SK-N-SH (cell line): ENCODE measurements around the gene IZUMO4. TPM values are rescaled to one million over a fixed set of nuclear protein-coding genes. Genes with fewer than 3 reads are reported as not detected.

Experiments used
- CTCF ChIA-PET: fragments of 300-600, 350-600 bp; formaldehyde crosslinking; extraction: SDS; loops from one replicate; lab custom pipeline; 2021; lab: Yijun Ruan, JAX
- POLR2A ChIA-PET: fragments of 350-600 bp; sonication (Branson Sonifier 250); formaldehyde crosslinking; extraction: SDS; loops from one replicate; lab custom pipeline; 2020; ENCODE audit warnings: antibody characterized with exemption, inconsistent platforms; lab: Yijun Ruan, JAX
- DNase-seq: peaks from one replicate; pipeline ENCODE4 v3.0.0; 2012
- H2AFZ ChIP-seq: fragments of 200-600 bp; sonication (generic); 2 replicates; pipeline ENCODE4 v1.8.1; 2016; ENCODE audit warnings: antibody characterized with exemption, mild to moderate bottlenecking, low read depth
- H3F3A ChIP-seq: fragments of 200-600 bp; sonication (generic); replicated peaks from 2 replicates; pipeline ENCODE3; 2016; ENCODE audit warnings: antibody characterized with exemption, mild to moderate bottlenecking; ENCODE audit not compliant: insufficient read depth
- H3K27ac ChIP-seq, 2 experiments: fragments of 200-500 bp in 1 of 2; fragments of 200-600 bp in 1 of 2; sonication (Bioruptor generic) in 1 of 2; sonication (generic), shearing (Covaris generic) in 1 of 2; 2 replicates each; pipeline versions ENCODE4 v1.5.1 to v1.6.1; 2014 to 2016; ENCODE audit warnings: low read depth in 2 of 2, inconsistent platforms in 1 of 2, low read length in 1 of 2, mild to moderate bottlenecking in 1 of 2, mixed read lengths in 1 of 2
- H3K27me3 ChIP-seq: fragments of 200-600 bp; sonication (generic), shearing (Covaris generic); 2 replicates; pipeline ENCODE4 v1.6.1; 2016; ENCODE audit warnings: mixed run types; ENCODE audit not compliant: insufficient read depth
- H3K36me3 ChIP-seq, 2 experiments: fragments of 200-500 bp in 1 of 2; fragments of 200-600 bp in 1 of 2; sonication (Bioruptor generic) in 1 of 2; sonication (generic) in 1 of 2; replicated peaks in 1 of 2; 2 replicates each; pipeline versions ENCODE3 to v1.5.1; 2014 to 2016; ENCODE audit warnings: low read length in 1 of 2, mild to moderate bottlenecking in 1 of 2; ENCODE audit not compliant: insufficient read depth in 2 of 2, control insufficient read depth in 1 of 2
- H3K4me1 ChIP-seq, 2 experiments: fragments of 200-500 bp in 1 of 2; fragments of 200-600 bp in 1 of 2; sonication (Bioruptor generic) in 1 of 2; sonication (generic), shearing (Covaris generic) in 1 of 2; 2 replicates each; pipeline versions ENCODE4 v1.5.1 to v1.6.1; 2014 to 2016; ENCODE audit warnings: low read depth in 1 of 2, low read length in 1 of 2, mixed run types in 1 of 2; ENCODE audit not compliant: insufficient read depth in 2 of 2, control insufficient read depth in 1 of 2
- H3K4me2 ChIP-seq: fragments of 200-600 bp; sonication (generic), shearing (Covaris generic); 2 replicates; pipeline ENCODE4 v1.6.1; 2017; ENCODE audit warnings: mixed run types
- H3K4me3 ChIP-seq, 2 experiments: fragments of 200-500 bp in 1 of 2; fragments of 200-600 bp in 1 of 2; sonication (Bioruptor generic) in 1 of 2; sonication (generic), shearing (Covaris generic) in 1 of 2; 2 replicates each; pipeline versions ENCODE4 v1.5.1 to v1.8.1; 2014 to 2016; ENCODE audit warnings: low read depth in 2 of 2, inconsistent platforms in 1 of 2, low read length in 1 of 2, mild to moderate bottlenecking in 1 of 2, mixed read lengths in 1 of 2, moderate library complexity in 1 of 2
- H3K79me2 ChIP-seq: fragments of 200-600 bp; sonication (generic); 2 replicates; pipeline ENCODE4 v1.8.1; 2017; ENCODE audit warnings: mild to moderate bottlenecking; ENCODE audit not compliant: insufficient read depth
- H3K9ac ChIP-seq: fragments of 200-600 bp; sonication (generic); 2 replicates; pipeline ENCODE4 v1.6.1; 2017; ENCODE audit warnings: mixed run types
- H3K9me2 ChIP-seq: fragments of 200-600 bp; sonication (generic); 2 replicates; pipeline ENCODE4 v1.6.1; 2017; ENCODE audit warnings: mixed run types
- H3K9me3 ChIP-seq: fragments of 200-600 bp; sonication (generic); 2 replicates; pipeline ENCODE4 v1.6.1; 2017; ENCODE audit warnings: mixed run types, mild to moderate bottlenecking, moderate library complexity
- H4K20me1 ChIP-seq: fragments of 200-600 bp; sonication (generic); 2 replicates; pipeline ENCODE4 v1.6.1; 2017; ENCODE audit warnings: mild to moderate bottlenecking, mixed run types; ENCODE audit not compliant: insufficient read depth
- CHD2 ChIP-seq: fragments of 150-350 bp; IDR thresholded peaks from 2 replicates; pipeline ENCODE4 v1.6.1; 2018; ENCODE audit warnings: low read length; ENCODE audit not compliant: partially characterized antibody
- EP300 ChIP-seq, 2 experiments: IDR thresholded peaks; 2 replicates each; pipeline versions ENCODE4 v1.4.0 to v1.6.1; 2012; ENCODE audit warnings: borderline replicate concordance in 1 of 2, low read depth in 1 of 2, low read length in 1 of 2
- EZH2phosphoT487 ChIP-seq: fragments of 200-600 bp; sonication (generic); IDR thresholded peaks from 2 replicates; pipeline ENCODE4 v1.6.1; 2017; ENCODE audit warnings: low read depth, mixed run types, mild to moderate bottlenecking, antibody characterized with exemption, moderate library complexity, borderline replicate concordance
- GABPA ChIP-seq: IDR thresholded peaks from 2 replicates; pipeline ENCODE4 v1.4.0; 2012; ENCODE audit warnings: low read depth, mild to moderate bottlenecking
- GATA2 ChIP-seq: sonication (generic); formaldehyde crosslinking; IDR thresholded peaks from 2 replicates; pipeline ENCODE4 v1.5.0; 2020; ENCODE audit warnings: mild to moderate bottlenecking, missing genetic modification reagents
- JUND ChIP-seq: IDR thresholded peaks from 2 replicates; pipeline ENCODE4 v1.4.0; 2012
- MXI1 ChIP-seq: IDR thresholded peaks from 2 replicates; pipeline ENCODE4 v1.6.1; 2012; ENCODE audit warnings: mild to moderate bottlenecking, low read depth, low read length, improper control_type of control experiment
- POLR2AphosphoS5 ChIP-seq: IDR thresholded peaks from 2 replicates; pipeline ENCODE4 v1.6.1; 2012; ENCODE audit warnings: low read depth, low read length
- RFX5 ChIP-seq: IDR thresholded peaks from 2 replicates; pipeline ENCODE4 v1.6.1; 2012; ENCODE audit warnings: mild to moderate bottlenecking, improper control_type of control experiment, low read length
- RXRA ChIP-seq: IDR thresholded peaks from 2 replicates; pipeline ENCODE4 v1.4.0; 2012; ENCODE audit warnings: low read depth, mild to moderate bottlenecking, borderline replicate concordance
- SIN3A ChIP-seq: IDR thresholded peaks from 2 replicates; pipeline ENCODE4 v1.6.1; 2012; ENCODE audit warnings: low read depth, mild to moderate bottlenecking, low read length, moderate library complexity, borderline replicate concordance
- TAF1 ChIP-seq: IDR thresholded peaks from 2 replicates; pipeline ENCODE4 v1.6.1; 2012; ENCODE audit warnings: low read depth, mild to moderate bottlenecking, low read length, moderate library complexity, borderline replicate concordance
- YY1 ChIP-seq: IDR thresholded peaks from 2 replicates; pipeline ENCODE4 v1.4.0; 2012; ENCODE audit warnings: low read depth, mild to moderate bottlenecking
- whole genome bisulfite sequencing: methylation state at CpG from one replicate; pipeline ENCODE4 v1.1.6; 2017; ENCODE audit warnings: low lambda C conversion rate; 5-methylcytosine and 5-hydroxymethylcytosine counted together
- polyA plus RNA-seq, 3 experiments: library from polyadenylated mRNA; depleted of rRNA; stranded (reverse); fragments of >200 nt; gene quantifications; 2 replicates each; pipeline ENCODE4 v1.2.3, GENCODE V29; 2012
- TF ChIP-seq, protein P1 (sequence below): fragments of 150-350 bp; IDR thresholded peaks from 2 replicates; pipeline ENCODE4 v1.6.1; 2017; ENCODE audit warnings: antibody characterized with exemption, low read length, low read depth, borderline replicate concordance
- TF ChIP-seq, protein P2 (sequence below): IDR thresholded peaks from 2 replicates; pipeline ENCODE4; 2012
- TF ChIP-seq, protein P3 (sequence below): IDR thresholded peaks from 2 replicates; pipeline ENCODE4 v1.4.0; 2012; ENCODE audit warnings: low read depth, borderline replicate concordance
- TF ChIP-seq, protein P4 (sequence below): IDR thresholded peaks from 2 replicates; pipeline ENCODE4 v1.6.1; 2012; ENCODE audit warnings: mild to moderate bottlenecking, low read depth, low read length, moderate library complexity
- TF ChIP-seq, protein P5 (sequence below): IDR thresholded peaks from 2 replicates; pipeline ENCODE4 v1.4.0; 2012; ENCODE audit warnings: low read depth, borderline replicate concordance
- TF ChIP-seq, protein P6 (sequence below): IDR thresholded peaks from 2 replicates; pipeline ENCODE4 v1.4.0; 2012; ENCODE audit warnings: low read depth

The IZUMO4 gene
- polyA plus RNA-seq, 1 of the 3 experiments (the other 2 are of a cell fraction), result 4.6 TPM

DNA sequence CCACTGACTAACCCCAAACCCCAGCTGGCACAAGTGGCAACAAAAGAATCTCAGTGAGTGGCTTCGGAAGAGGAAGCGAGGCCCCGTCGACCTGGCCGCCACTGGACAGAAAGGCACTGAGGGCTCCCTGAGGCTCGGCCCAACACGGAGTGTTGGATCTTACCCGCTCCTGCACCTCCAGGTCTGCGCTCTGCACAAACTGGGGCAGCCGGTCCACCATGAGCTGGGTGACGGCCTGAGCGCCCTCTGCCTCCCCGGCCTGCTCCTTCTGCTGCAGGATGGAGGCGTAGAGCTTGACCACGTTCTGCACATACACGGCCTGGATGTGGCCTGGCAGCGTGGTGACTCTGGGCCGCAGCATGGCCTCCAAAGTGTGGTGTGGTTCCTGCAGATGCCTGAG is 21.7 kb downstream of the IZUMO4 start:
- no peaks in the 10 kb centered on the region for H3K9me3 ChIP-seq
- no peaks in the 10 kb centered on the region for H3K27me3 ChIP-seq
- H3K4me1 ChIP-seq, result no peaks in the 10 kb centered on the region
- no peak overlapping the region for H3K4me3 ChIP-seq
- peaks cover 15 to 93% of the 10 kb centered on the region in 2 experiments for H3K36me3 ChIP-seq
- no peak for DNase-seq
- H3K27ac ChIP-seq, result no peak overlapping the region
- WGBS, result 100% methylated on average over 2 of the region's 18 CpGs
- TF ChIP-seq POLR2AphosphoS5 (no peak), TAF1 (no peak), JUND (no peak), EP300 (IDR thresholded peaks at IDR 0.05; ENCODE audit: borderline replicate concordance in 1 of 2, low read depth in 1 of 2, low read length in 1 of 2) (no peak), GABPA (no peak), GATA2 (CRISPR knock-in tag) (no peak), SIN3A (no peak), MXI1 (no peak), EZH2phosphoT487 (no peak), CHD2 (no peak), YY1 (no peak), RXRA (no peak), RFX5 (no peak)
- TF ChIP-seq, protein P1, sequence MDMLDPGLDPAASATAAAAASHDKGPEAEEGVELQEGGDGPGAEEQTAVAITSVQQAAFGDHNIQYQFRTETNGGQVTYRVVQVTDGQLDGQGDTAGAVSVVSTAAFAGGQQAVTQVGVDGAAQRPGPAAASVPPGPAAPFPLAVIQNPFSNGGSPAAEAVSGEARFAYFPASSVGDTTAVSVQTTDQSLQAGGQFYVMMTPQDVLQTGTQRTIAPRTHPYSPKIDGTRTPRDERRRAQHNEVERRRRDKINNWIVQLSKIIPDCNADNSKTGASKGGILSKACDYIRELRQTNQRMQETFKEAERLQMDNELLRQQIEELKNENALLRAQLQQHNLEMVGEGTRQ, result no peak
- TF ChIP-seq, protein P2, sequence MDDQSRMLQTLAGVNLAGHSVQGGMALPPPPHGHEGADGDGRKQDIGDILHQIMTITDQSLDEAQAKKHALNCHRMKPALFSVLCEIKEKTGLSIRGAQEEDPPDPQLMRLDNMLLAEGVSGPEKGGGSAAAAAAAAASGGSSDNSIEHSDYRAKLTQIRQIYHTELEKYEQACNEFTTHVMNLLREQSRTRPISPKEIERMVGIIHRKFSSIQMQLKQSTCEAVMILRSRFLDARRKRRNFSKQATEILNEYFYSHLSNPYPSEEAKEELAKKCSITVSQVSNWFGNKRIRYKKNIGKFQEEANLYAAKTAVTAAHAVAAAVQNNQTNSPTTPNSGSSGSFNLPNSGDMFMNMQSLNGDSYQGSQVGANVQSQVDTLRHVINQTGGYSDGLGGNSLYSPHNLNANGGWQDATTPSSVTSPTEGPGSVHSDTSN, result no peak
- TF ChIP-seq, protein P3, sequence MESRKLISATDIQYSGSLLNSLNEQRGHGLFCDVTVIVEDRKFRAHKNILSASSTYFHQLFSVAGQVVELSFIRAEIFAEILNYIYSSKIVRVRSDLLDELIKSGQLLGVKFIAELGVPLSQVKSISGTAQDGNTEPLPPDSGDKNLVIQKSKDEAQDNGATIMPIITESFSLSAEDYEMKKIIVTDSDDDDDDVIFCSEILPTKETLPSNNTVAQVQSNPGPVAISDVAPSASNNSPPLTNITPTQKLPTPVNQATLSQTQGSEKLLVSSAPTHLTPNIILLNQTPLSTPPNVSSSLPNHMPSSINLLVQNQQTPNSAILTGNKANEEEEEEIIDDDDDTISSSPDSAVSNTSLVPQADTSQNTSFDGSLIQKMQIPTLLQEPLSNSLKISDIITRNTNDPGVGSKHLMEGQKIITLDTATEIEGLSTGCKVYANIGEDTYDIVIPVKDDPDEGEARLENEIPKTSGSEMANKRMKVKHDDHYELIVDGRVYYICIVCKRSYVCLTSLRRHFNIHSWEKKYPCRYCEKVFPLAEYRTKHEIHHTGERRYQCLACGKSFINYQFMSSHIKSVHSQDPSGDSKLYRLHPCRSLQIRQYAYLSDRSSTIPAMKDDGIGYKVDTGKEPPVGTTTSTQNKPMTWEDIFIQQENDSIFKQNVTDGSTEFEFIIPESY, result no peak
- TF ChIP-seq, protein P4, sequence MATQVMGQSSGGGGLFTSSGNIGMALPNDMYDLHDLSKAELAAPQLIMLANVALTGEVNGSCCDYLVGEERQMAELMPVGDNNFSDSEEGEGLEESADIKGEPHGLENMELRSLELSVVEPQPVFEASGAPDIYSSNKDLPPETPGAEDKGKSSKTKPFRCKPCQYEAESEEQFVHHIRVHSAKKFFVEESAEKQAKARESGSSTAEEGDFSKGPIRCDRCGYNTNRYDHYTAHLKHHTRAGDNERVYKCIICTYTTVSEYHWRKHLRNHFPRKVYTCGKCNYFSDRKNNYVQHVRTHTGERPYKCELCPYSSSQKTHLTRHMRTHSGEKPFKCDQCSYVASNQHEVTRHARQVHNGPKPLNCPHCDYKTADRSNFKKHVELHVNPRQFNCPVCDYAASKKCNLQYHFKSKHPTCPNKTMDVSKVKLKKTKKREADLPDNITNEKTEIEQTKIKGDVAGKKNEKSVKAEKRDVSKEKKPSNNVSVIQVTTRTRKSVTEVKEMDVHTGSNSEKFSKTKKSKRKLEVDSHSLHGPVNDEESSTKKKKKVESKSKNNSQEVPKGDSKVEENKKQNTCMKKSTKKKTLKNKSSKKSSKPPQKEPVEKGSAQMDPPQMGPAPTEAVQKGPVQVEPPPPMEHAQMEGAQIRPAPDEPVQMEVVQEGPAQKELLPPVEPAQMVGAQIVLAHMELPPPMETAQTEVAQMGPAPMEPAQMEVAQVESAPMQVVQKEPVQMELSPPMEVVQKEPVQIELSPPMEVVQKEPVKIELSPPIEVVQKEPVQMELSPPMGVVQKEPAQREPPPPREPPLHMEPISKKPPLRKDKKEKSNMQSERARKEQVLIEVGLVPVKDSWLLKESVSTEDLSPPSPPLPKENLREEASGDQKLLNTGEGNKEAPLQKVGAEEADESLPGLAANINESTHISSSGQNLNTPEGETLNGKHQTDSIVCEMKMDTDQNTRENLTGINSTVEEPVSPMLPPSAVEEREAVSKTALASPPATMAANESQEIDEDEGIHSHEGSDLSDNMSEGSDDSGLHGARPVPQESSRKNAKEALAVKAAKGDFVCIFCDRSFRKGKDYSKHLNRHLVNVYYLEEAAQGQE, result no peak
- TF ChIP-seq, protein P5, sequence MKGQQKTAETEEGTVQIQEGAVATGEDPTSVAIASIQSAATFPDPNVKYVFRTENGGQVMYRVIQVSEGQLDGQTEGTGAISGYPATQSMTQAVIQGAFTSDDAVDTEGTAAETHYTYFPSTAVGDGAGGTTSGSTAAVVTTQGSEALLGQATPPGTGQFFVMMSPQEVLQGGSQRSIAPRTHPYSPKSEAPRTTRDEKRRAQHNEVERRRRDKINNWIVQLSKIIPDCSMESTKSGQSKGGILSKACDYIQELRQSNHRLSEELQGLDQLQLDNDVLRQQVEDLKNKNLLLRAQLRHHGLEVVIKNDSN, result no peak
- TF ChIP-seq, protein P6, sequence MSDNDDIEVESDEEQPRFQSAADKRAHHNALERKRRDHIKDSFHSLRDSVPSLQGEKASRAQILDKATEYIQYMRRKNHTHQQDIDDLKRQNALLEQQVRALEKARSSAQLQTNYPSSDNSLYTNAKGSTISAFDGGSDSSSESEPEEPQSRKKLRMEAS, result no peak
- no peak overlapping the region for H3K4me2 ChIP-seq
- ChIA-PET POLR2A (no interaction called here), CTCF (interaction anchor here (0.9 to 1.1 kb wide), 3 partner anchors 9 to 197 kb away, joined by 3 to 4 read pairs (median 3); no protein-coding TSS in a partner anchor)
- H3F3A ChIP-seq, result no peaks in the 10 kb centered on the region
- H2AFZ ChIP-seq, result no peak overlapping the region
- no peaks in the 10 kb centered on the region for H3K9me2 ChIP-seq
- H4K20me1 ChIP-seq, result peaks cover 19% of the 10 kb centered on the region
- H3K79me2 ChIP-seq, result peaks cover 10% of the 10 kb centered on the region; the same call in 1 of the 2 replicates
- H3K9ac ChIP-seq, result no peak overlapping the region
